Pancreas (tissue), 10 donors: ENCODE measurements around the gene MAP3K4. TPM values are rescaled to one million over a fixed set of nuclear protein-coding genes. Genes with fewer than 3 reads are reported as not detected.

Experiments
- ATAC-seq, 4 donors: fragments of 200-7000 bp; cut with Tn5 transposase; one replicate each; pipeline versions ENCODE4 v1.8.0 to v1.9.1; 2020; ENCODE audit warnings: mild to moderate bottlenecking in 4 of 4, moderate library complexity in 4 of 4
- DNase-seq, 6 donors: peaks; one replicate each; pipeline ENCODE4 v3.0.0-alpha.2; 2020
- FAIRE-seq: peaks from 2 replicates; lab custom pipeline; 2012; peaks lifted over from hg19 to GRCh38; lab: Jason Lieb, UNC
- H3K27ac ChIP-seq, 4 donors: fragments of 200-600 bp; sonication (generic); 1 replicate in 3 of 4; 2 replicates in 1 of 4; pipeline versions ENCODE4 v1.5.0 to v1.8.0; 2020
- H3K27me3 ChIP-seq, 4 donors: fragments of 200-600 bp; one replicate each; pipeline ENCODE4 v1.8.0; 2021
- H3K36me3 ChIP-seq, 3 donors: fragments of 200-600 bp; sonication (generic) in 1 of 3; one replicate each; pipeline versions ENCODE4 v1.5.0 to v1.8.0; 2020 to 2021
- H3K4me1 ChIP-seq, 3 donors: fragments of 200-600 bp; one replicate each; pipeline ENCODE4 v1.8.0; 2021
- H3K4me3 ChIP-seq, 4 donors: fragments of 200-600 bp; sonication (generic) in 2 of 4; one replicate each; pipeline versions ENCODE4 v1.5.0 to v1.8.0; 2020 to 2021
- H3K9me3 ChIP-seq, 4 donors: fragments of 200-600 bp; one replicate each; pipeline ENCODE4 v1.8.0; 2021
- WGBS, 2 donors: extraction: QIAGEN DNeasy Blood & Tissue Kit; methylation state at CpG; one replicate each; pipeline ENCODE4 v1.1.7; 2013; 5-methylcytosine and 5-hydroxymethylcytosine counted together
- intact Hi-C, 3 donors: fragments of 100-400 bp; cut with DNase I; formaldehyde crosslinking; loops; one replicate each; pipeline versions ENCODE4 v1.11.1 to v1.14.2; 2022
- polyA plus RNA-seq, 2 donors: library from polyadenylated mRNA; stranded (reverse); fragments of 200-250 nt; gene quantifications; one replicate each; pipeline ENCODE4 v1.2.3, GENCODE V29; 2013
- total RNA-seq, 6 donors: library from RNA; stranded (reverse); fragmentation: NEBNext Ultra II Directional in 4 of 6; extraction: Animal tissue kit (Norgen Biotek cat#: 25700) in 4 of 6; gene quantifications; one replicate each; pipeline versions ENCODE4 v1.2.1 to v1.2.4, GENCODE V29; 2021 to 2023
- TF ChIP-seq, protein P1 (sequence below), 4 donors: fragments of 200-600 bp; sonication (generic) in 3 of 4; IDR thresholded peaks; one replicate each; pipeline versions ENCODE4 v1.5.0 to v1.8.0; 2021; ENCODE audit warnings: antibody characterized with exemption in 4 of 4
- donor health status: healthy with polysubstance abuse.
- donor health status: DM: no; HTN: no; CAD: no; lungs with moderate emphysema.
- donor health status: DM: no; HTN: no; CAD: no.
- donor health status: control.
- donor health status: control.
- donor health status: Bipolar disorder and iron deficiency.
- donor health status: DM: yes; HTN: yes; CAD: no.
- donor health status: DM: no; HTN: no; CAD: no.
- donor health status: DM: no; HTN: no; CAD: no.
- donor health status: DM: yes; HTN: yes; CAD: no.

The MAP3K4 gene
- total and polyA plus RNA-seq, 8 donors: 10.8 to 32.0 (median 25.3) TPM

DNA sequence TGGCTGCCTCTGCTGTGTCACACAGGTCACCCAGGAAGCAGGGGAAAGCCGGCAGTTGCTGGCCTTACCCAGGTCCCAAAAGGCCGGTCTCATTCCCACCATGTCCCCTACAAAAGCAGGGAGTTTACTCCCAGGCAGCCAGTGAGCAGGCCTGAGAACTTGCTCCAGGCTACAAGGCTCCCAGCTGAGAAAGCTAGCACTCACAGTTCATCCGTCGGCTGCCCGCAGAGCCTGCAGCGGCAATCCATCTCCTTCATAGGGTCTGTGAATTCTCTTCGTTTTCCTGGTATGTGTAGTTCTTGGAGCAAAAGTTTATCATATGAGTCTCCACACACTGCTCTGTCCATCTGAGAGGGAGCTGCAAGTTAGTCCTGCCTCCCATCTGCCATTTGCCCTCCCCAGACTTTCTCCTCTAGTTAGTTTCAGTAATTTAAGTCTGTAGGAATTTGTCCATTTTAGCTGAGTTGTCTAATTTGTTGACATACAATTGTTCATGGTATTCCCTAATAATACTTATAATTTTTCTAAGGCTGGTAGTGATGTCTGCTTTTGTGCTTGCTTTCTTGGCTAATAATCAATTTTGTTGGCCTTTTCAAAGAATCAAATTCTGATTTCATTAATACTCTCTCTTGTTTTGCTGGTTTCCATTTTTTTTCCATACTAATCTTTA lies 135.6 kb downstream of the MAP3K4 start:
- no peaks in the 10 kb centered on the region for H3K4me1 ChIP-seq
- H3K36me3 ChIP-seq: peaks cover 0 to 3% (median 0%) of the 10 kb centered on the region in 3 donors
- no peak for ATAC-seq
- intact Hi-C loops: no loop called here
- FAIRE-seq: no peak
- TF ChIP-seq, protein P1, sequence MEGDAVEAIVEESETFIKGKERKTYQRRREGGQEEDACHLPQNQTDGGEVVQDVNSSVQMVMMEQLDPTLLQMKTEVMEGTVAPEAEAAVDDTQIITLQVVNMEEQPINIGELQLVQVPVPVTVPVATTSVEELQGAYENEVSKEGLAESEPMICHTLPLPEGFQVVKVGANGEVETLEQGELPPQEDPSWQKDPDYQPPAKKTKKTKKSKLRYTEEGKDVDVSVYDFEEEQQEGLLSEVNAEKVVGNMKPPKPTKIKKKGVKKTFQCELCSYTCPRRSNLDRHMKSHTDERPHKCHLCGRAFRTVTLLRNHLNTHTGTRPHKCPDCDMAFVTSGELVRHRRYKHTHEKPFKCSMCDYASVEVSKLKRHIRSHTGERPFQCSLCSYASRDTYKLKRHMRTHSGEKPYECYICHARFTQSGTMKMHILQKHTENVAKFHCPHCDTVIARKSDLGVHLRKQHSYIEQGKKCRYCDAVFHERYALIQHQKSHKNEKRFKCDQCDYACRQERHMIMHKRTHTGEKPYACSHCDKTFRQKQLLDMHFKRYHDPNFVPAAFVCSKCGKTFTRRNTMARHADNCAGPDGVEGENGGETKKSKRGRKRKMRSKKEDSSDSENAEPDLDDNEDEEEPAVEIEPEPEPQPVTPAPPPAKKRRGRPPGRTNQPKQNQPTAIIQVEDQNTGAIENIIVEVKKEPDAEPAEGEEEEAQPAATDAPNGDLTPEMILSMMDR (IDR thresholded peaks at IDR 0.05): no peak
- 96 to 97% methylated on average over 7 of the region's 7 CpGs for WGBS, 2 donors
- H3K27ac ChIP-seq: no peak overlapping the region
- H3K9me3 ChIP-seq: no peaks in the 10 kb centered on the region
- no peak for DNase-seq
- no peaks in the 10 kb centered on the region for H3K27me3 ChIP-seq
- H3K4me3 ChIP-seq: no peak overlapping the region

DNA sequence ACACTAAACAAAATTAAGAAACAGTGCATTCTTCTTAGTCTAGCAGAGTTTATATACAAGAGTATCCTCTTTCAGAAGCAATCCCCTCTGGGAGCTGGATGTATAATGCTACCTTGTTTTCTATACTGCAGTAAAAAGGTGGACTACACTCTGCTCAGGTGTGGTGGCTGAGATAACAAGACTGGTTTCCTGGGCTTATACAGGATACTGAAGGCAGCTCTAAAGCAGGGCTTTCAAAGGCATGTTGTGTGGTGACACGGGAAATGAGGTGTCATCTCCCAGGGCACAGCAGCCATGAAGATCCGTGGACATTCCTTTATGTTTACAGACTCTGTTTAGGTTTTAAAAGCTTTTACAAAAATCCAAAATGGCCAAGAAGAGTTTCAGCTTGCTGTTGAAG lies 136.7 kb downstream of the MAP3K4 start:
- no peak for FAIRE-seq
- no peaks in the 10 kb centered on the region for H3K9me3 ChIP-seq
- H3K27me3 ChIP-seq: no peaks in the 10 kb centered on the region
- intact Hi-C loops: no loop called here
- H3K4me3 ChIP-seq: no peak overlapping the region
- no peak for ATAC-seq
- DNase-seq: no peak
- no peaks in the 10 kb centered on the region for H3K4me1 ChIP-seq
- peaks cover 0 to 3% (median 0%) of the 10 kb centered on the region in 3 donors for H3K36me3 ChIP-seq
- 95 to 97% methylated on average over 2 of the region's 2 CpGs for WGBS, 2 donors
- TF ChIP-seq, protein P1 (IDR thresholded peaks at IDR 0.05): no peak
- H3K27ac ChIP-seq: no peak overlapping the region

DNA sequence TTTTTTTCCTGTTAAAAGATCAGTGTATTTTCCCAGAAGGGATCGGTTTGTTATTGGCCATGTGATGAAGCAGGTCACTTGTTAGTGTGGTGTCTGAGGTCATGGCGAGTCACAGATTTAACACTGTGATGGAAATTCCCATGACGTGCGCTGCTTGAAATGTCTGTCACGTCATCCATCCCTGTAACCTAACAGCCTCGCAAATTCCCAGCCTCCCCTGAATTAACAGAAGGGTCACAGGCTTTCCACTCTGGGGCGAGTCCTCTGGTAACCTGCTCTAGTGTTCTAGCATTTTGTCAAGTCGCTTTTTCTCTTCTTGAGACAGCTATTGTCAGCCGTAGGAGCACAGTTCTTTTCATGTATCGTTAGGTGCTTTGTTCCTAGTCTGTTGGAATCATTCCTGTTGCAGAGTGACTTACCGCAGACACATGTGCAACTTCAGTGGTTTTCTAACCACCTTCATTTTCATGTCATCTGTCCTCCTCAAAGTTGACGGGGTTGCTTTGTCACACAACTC lies 137.2 kb downstream of the MAP3K4 start:
- TF ChIP-seq, protein P1 (IDR thresholded peaks at IDR 0.05): no peak
- no peak for DNase-seq
- Histone ChIP-seq H3K36me3 (peaks cover 0 to 3% (median 0%) of the 10 kb centered on the region in 3 donors), H3K27ac (no peak overlapping the region), H3K4me3 (no peak overlapping the region), H3K27me3 (no peaks in the 10 kb centered on the region), H3K9me3 (no peaks in the 10 kb centered on the region), H3K4me1 (no peaks in the 10 kb centered on the region)
- intact Hi-C loops: no loop called here
- 90 to 93% methylated on average over 12 of the region's 12 CpGs for WGBS, 2 donors
- FAIRE-seq: no peak
- no peak for ATAC-seq

DNA sequence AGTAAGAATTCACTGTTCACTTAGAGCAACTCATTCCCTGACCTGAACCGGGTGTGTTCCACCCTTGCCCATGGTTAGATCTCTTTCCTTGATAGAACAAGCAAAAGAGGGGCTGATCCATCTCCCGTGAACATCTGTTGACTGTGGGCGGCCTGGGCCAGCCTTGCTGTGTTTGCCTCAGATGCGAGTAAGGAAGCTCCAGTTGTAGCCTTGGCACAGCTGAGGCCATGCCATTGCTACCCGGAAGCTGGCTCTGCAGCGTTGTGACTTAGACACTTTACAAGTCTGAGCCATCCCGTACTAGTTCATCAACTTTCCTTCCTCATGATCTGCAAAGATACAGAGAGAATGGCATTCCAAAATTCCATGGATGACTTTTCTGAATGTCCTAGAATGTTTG lies 139.0 kb downstream of the MAP3K4 start:
- no peaks in the 10 kb centered on the region for H3K9me3 ChIP-seq
- no peak for FAIRE-seq
- intact Hi-C loops: no loop called here
- no peaks in the 10 kb centered on the region for H3K27me3 ChIP-seq
- DNase-seq: no peak
- H3K4me3 ChIP-seq: no peak overlapping the region
- no peak for ATAC-seq
- no peak overlapping the region for H3K27ac ChIP-seq
- H3K36me3 ChIP-seq: peaks cover 0 to 3% (median 0%) of the 10 kb centered on the region in 3 donors
- TF ChIP-seq, protein P1 (IDR thresholded peaks at IDR 0.05): no peak
- 91 to 96% methylated on average over 7 of the region's 7 CpGs for WGBS, 2 donors
- no peaks in the 10 kb centered on the region for H3K4me1 ChIP-seq
